ENCODE measurements around the gene REXO4. TPM values are rescaled to one million over a fixed set of nuclear protein-coding genes. Genes with fewer than 3 reads are reported as not detected.

The REXO4 gene
- total RNA-seq, 4 donors from 2014 or later: 20.9 to 28.3 (median 22.2) TPM

DNA sequence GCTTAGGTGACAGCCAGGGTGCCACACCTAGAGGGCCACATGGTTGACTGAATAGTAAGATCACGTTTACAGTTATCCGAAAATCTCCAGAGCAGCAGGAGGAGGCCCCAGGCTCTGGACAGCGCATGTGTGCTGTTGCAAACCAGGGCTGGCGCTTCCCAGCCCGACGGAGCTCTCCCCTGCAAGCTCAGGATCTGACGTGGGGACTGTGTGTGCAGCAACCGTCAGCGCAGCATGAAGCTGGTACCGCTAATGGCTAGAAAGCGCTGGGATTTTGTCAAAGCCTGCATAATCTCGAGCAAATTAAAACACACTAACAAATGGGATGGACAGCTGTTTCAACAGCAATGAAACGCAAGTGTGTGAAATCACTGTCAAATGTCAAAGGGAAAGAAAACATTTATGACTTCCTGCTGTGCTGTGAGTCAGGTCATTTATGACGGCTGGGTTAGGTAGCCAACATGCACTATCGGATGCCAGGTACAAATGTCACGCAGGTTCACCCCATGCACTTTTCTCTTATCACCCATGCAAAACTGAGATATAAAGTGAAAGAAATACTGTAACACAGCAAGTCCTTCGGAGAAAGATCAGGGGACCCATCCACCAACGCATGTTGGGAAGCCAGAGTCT, 49.4 kb downstream of the REXO4 start:
- Histone ChIP-seq H3K36me3 (peaks cover 41% of the 10 kb centered on the region), H3K4me3 (no peak overlapping the region), H3K9me3 (no peaks in the 10 kb centered on the region), H3K4me1 (peaks cover 87% of the 10 kb centered on the region), H3K27ac (peak overlapping the region; percentile 8), H3K27me3 (no peaks in the 10 kb centered on the region)
- 44% methylated on average over 16 of the region's 18 CpGs for WGBS
- TF ChIP-seq, protein P1, sequence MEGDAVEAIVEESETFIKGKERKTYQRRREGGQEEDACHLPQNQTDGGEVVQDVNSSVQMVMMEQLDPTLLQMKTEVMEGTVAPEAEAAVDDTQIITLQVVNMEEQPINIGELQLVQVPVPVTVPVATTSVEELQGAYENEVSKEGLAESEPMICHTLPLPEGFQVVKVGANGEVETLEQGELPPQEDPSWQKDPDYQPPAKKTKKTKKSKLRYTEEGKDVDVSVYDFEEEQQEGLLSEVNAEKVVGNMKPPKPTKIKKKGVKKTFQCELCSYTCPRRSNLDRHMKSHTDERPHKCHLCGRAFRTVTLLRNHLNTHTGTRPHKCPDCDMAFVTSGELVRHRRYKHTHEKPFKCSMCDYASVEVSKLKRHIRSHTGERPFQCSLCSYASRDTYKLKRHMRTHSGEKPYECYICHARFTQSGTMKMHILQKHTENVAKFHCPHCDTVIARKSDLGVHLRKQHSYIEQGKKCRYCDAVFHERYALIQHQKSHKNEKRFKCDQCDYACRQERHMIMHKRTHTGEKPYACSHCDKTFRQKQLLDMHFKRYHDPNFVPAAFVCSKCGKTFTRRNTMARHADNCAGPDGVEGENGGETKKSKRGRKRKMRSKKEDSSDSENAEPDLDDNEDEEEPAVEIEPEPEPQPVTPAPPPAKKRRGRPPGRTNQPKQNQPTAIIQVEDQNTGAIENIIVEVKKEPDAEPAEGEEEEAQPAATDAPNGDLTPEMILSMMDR (IDR thresholded peaks at IDR 0.05): no peak
- TF ChIP-seq EP300 (IDR thresholded peaks at IDR 0.05) (no peak), POLR2A (IDR thresholded peaks at IDR 0.05) (no peak), POLR2AphosphoS5 (IDR thresholded peaks at IDR 0.05) (no peak)
- no peak for DNase-seq (ENCODE audit: low spot score in 2 of 2)

DNA sequence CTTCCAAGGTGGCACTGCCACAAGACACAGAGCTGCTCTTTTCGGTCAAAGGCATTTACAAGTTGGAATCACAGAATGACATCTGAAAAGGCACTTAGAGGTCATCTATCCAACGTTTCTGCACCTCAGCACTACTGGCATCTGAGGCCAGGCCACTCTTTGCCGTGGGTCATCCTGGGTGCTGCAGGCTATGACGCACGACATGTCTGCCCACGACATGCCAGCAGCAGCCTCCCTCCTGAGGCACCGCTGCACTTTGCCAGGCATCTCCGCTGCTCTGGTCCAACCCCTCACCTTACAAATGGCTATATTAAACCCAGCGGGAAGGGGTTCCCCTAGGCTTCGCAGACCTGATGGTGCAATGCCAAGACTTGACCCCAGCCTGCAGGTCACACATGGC, 50.0 kb downstream of the REXO4 start:
- peak overlapping the region; percentile 8 for H3K27ac ChIP-seq
- H3K4me3 ChIP-seq: no peak overlapping the region
- H3K27me3 ChIP-seq: no peaks in the 10 kb centered on the region
- 39% methylated on average over 9 of the region's 10 CpGs for WGBS
- H3K36me3 ChIP-seq: peaks cover 47% of the 10 kb centered on the region
- TF ChIP-seq EP300 (IDR thresholded peaks at IDR 0.05): no peak
- TF ChIP-seq POLR2AphosphoS5 (IDR thresholded peaks at IDR 0.05): no peak
- TF ChIP-seq, protein P1 (IDR thresholded peaks at IDR 0.05): no peak
- TF ChIP-seq POLR2A (IDR thresholded peaks at IDR 0.05): no peak
- peaks cover 88% of the 10 kb centered on the region for H3K4me1 ChIP-seq
- no peaks in the 10 kb centered on the region for H3K9me3 ChIP-seq
- no peak for DNase-seq (ENCODE audit: low spot score in 2 of 2)

DNA sequence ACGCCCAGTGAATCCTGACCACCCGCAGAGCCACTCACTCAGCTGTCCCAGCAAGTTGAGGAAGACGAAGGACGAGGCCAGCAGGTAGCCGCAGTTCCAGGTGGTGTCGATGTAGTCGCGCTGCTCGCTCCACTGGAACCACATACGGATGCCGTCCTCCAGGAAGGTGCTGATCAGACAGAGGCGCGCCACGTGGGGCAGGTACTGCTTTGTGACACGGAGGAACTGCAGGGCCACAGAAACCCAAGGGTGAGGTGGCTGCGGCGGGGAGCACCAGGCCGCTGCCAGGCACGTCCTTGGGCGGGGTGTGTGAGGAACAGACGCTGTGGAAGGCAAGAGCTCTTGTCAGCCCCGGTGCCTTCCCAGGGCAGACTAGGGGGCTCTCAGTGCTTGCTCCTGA, 50.6 kb downstream of the REXO4 start:
- WGBS: 88% methylated on average over 20 of the region's 22 CpGs
- H3K27ac ChIP-seq: no peak overlapping the region
- DNase-seq (ENCODE audit: low spot score in 2 of 2): no peak
- H3K4me3 ChIP-seq: no peak overlapping the region
- no peak for TF ChIP-seq POLR2A (IDR thresholded peaks at IDR 0.05)
- no peak for TF ChIP-seq POLR2AphosphoS5 (IDR thresholded peaks at IDR 0.05)
- TF ChIP-seq EP300 (IDR thresholded peaks at IDR 0.05): no peak
- TF ChIP-seq, protein P1 (IDR thresholded peaks at IDR 0.05): no peak
- peaks cover 88% of the 10 kb centered on the region for H3K4me1 ChIP-seq
- peaks cover 52% of the 10 kb centered on the region for H3K36me3 ChIP-seq
- H3K27me3 ChIP-seq: no peaks in the 10 kb centered on the region
- no peaks in the 10 kb centered on the region for H3K9me3 ChIP-seq

DNA sequence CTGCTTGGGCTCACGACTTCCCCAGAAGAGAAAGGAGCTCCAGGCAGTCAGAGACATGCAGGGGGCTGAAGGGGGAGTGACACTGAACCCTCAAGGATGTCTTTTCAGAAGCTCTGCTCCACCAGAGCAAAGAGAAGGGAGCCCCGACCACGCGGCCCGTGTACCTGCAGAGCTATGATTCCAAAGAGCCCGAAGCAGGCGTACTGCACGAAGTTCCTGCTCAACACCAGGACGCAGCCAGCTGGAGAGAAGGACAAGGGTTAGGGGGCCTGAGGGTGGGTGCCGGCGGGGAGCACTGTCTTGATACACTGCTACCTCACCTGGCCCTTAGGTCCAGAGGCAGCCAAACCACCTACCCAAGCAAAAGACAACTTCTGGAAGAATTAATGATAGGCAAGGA, 51.4 kb downstream of the REXO4 start:
- no peaks in the 10 kb centered on the region for H3K9me3 ChIP-seq
- H3K4me3 ChIP-seq: no peak overlapping the region
- DNase-seq (ENCODE audit: low spot score in 2 of 2): no peak
- peaks cover 82% of the 10 kb centered on the region for H3K4me1 ChIP-seq
- no peak overlapping the region for H3K27ac ChIP-seq
- WGBS: 90% methylated on average over 5 of the region's 11 CpGs
- TF ChIP-seq, protein P1 (IDR thresholded peaks at IDR 0.05): no peak
- TF ChIP-seq POLR2A (IDR thresholded peaks at IDR 0.05) (no peak), EP300 (IDR thresholded peaks at IDR 0.05) (no peak), POLR2AphosphoS5 (IDR thresholded peaks at IDR 0.05) (no peak)
- H3K36me3 ChIP-seq: peaks cover 60% of the 10 kb centered on the region
- H3K27me3 ChIP-seq: no peaks in the 10 kb centered on the region

DNA sequence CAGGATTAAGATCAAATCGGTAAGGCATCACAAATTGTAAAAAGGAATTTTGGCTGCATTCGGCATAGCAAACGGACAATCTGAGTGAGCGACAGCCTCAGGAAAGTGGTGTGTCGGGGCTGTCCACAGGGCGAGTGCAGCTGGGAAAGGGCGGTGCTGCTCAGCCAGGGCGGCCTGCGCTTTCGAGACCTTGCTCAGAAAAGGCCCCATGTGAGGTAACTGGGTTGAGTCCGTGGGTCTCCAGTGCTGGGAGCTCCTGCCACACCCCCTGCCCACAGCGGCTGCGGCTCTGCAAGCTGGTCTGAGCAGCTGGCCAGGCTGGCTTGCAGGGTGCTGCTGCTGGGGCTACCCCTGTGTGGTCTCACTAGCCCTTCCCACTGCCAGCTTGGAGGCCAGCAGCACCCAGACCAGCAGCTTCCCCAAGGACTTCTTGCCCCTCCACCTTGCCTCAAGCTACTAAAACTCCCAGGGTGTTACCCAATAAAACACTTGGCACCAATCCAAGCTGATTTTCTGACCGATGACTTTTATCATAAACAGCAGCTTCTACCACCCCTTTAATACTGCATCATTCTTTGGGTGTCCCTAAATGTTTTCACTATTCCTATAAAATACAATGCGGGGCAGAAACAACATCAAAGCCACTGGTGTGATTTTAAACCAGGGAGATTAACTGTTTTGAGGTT, 55.3 kb downstream of the REXO4 start:
- H3K9me3 ChIP-seq: no peaks in the 10 kb centered on the region
- H3K4me3 ChIP-seq: no peak overlapping the region
- 61% methylated on average over 15 of the region's 15 CpGs for WGBS
- H3K27me3 ChIP-seq: no peaks in the 10 kb centered on the region
- peaks cover 56% of the 10 kb centered on the region for H3K4me1 ChIP-seq
- no peak overlapping the region for H3K27ac ChIP-seq
- peaks cover 73% of the 10 kb centered on the region for H3K36me3 ChIP-seq
- no peak for DNase-seq (ENCODE audit: low spot score in 2 of 2)
- no peak for TF ChIP-seq POLR2A (IDR thresholded peaks at IDR 0.05)
- TF ChIP-seq EP300 (IDR thresholded peaks at IDR 0.05): no peak
- TF ChIP-seq, protein P1 (IDR thresholded peaks at IDR 0.05): no peak
- no peak for TF ChIP-seq POLR2AphosphoS5 (IDR thresholded peaks at IDR 0.05)

Data from suprapubic skin (tissue), 4 donors.